HepG2 (cell line): ENCODE results near the gene WNK4. TPM values are rescaled to one million over a fixed set of nuclear protein-coding genes. Genes with fewer than 3 reads are reported as not detected.

ENCODE experiments used
- ASH2L ChIP-seq: fragments of 300-600, 200-600 bp; sonication (generic); IDR thresholded peaks from 2 replicates; pipeline ENCODE4 v1.7.0; 2017; ENCODE audit warnings: low read depth, mild to moderate bottlenecking, moderate library complexity, mixed read lengths, low read length; ENCODE audit not compliant: insufficient read length
- FOSL2 ChIP-seq: sonication (generic); formaldehyde crosslinking; IDR thresholded peaks from 2 replicates; pipeline ENCODE4 v1.4.0; 2020; ENCODE audit warnings: missing genetic modification reagents
- FOXC1 ChIP-seq: sonication (generic); formaldehyde crosslinking; IDR thresholded peaks from 2 replicates; pipeline ENCODE4 v1.8.0; 2022; ENCODE audit warnings: mild to moderate bottlenecking, missing genetic modification reagents, borderline replicate concordance
- JUN ChIP-seq: sonication (generic); formaldehyde crosslinking; IDR thresholded peaks from 2 replicates; pipeline ENCODE4 v1.4.0; 2020; ENCODE audit warnings: mild to moderate bottlenecking, missing genetic modification reagents
- MLXIP ChIP-seq: sonication (generic); formaldehyde crosslinking; IDR thresholded peaks from 2 replicates; pipeline ENCODE4 v1.9.0; 2021; ENCODE audit warnings: missing genetic modification reagents, borderline replicate concordance
- PRDM10 ChIP-seq: sonication (generic); formaldehyde crosslinking; IDR thresholded peaks from 2 replicates; pipeline ENCODE4 v1.4.0; 2020; ENCODE audit warnings: low read depth, missing genetic modification reagents
- RXRB ChIP-seq: IDR thresholded peaks from 2 replicates; pipeline ENCODE4 v1.6.1; 2016; ENCODE audit warnings: borderline replicate concordance, missing genetic modification reagents, missing compliant biosample characterization
- USF2 ChIP-seq, 2 experiments: sonication (generic) in 1 of 2; formaldehyde crosslinking in 1 of 2; IDR thresholded peaks; 2 replicates each; pipeline versions ENCODE4 v1.5.1 to v1.6.1; 2011 to 2020; ENCODE audit warnings: borderline replicate concordance in 1 of 2, low read depth in 1 of 2, low read length in 1 of 2, mild to moderate bottlenecking in 1 of 2, missing genetic modification reagents in 1 of 2, moderate library complexity in 1 of 2
- YEATS4 ChIP-seq: sonication (generic); formaldehyde crosslinking; IDR thresholded peaks from 2 replicates; pipeline ENCODE4 v1.4.0; 2020; ENCODE audit warnings: missing genetic modification reagents, borderline replicate concordance
- ZC3H13 ChIP-seq: sonication (generic); formaldehyde crosslinking; IDR thresholded peaks from 2 replicates; pipeline ENCODE4 v1.8.1; 2023; ENCODE audit warnings: mild to moderate bottlenecking, missing genetic modification reagents, moderate library complexity
- ZMYM3 ChIP-seq: sonication (generic); formaldehyde crosslinking; IDR thresholded peaks from 2 replicates; pipeline ENCODE4 v1.5.1; 2020; ENCODE audit warnings: mild to moderate bottlenecking, missing genetic modification reagents
- ZNF430 ChIP-seq: sonication (generic); formaldehyde crosslinking; IDR thresholded peaks from 2 replicates; pipeline ENCODE4 v1.9.0; 2021; ENCODE audit warnings: mild to moderate bottlenecking, missing genetic modification reagents
- ZNF556 ChIP-seq: sonication (generic); formaldehyde crosslinking; IDR thresholded peaks from 2 replicates; pipeline ENCODE4 v1.4.0; 2020; ENCODE audit warnings: mild to moderate bottlenecking, missing genetic modification reagents, borderline replicate concordance
- ZNF569 ChIP-seq: sonication (generic); formaldehyde crosslinking; IDR thresholded peaks from 2 replicates; pipeline ENCODE4 v1.5.0; 2020; ENCODE audit warnings: mild to moderate bottlenecking, missing genetic modification reagents, moderate library complexity, borderline replicate concordance
- ZNF770 ChIP-seq: sonication (generic); formaldehyde crosslinking; IDR thresholded peaks from 2 replicates; pipeline ENCODE4 v1.5.0; 2020; ENCODE audit warnings: mild to moderate bottlenecking, missing genetic modification reagents
- polyA plus RNA-seq, 8 experiments: library from polyadenylated mRNA; depleted of rRNA in 3 of 8; stranded (reverse) in 7 of 8; unstranded in 1 of 8; fragments of >200 nt; fragmentation: Illumina TruSeq in 4 of 8; extraction: Trizol in 4 of 8; gene quantifications; 2 replicates each; pipeline versions ENCODE4 v1.2.1 to v1.2.3, GENCODE V29; 2011 to 2016; ENCODE audit warnings: low read depth in 4 of 8, missing spikeins in 1 of 8, mixed read lengths in 1 of 8; ENCODE audit not compliant: insufficient read depth in 1 of 8
- total RNA-seq, 5 experiments: library from RNA; depleted of rRNA; stranded (reverse); fragments of >200 nt; fragmentation: Illumina TruSeq; extraction: Trizol; gene quantifications; 2 replicates each; pipeline ENCODE4 v1.2.3, GENCODE V29; 2016; ENCODE audit warnings: low read depth in 1 of 5

Gene WNK4
- total and polyA plus RNA-seq, 2 of the 13 experiments (the other 11 are each of a cell fraction or from before 2014, with no cell fraction given), result 2.7 to 13.7 TPM

- peak; percentile 35; the same call in 1 of the 2 replicates for TF ChIP-seq ZNF770
- TF ChIP-seq ZMYM3 (CRISPR knock-in tag), result no peak
- 0 out of 2 replicates have a peak, but pooled peaks have one; percentile 66 for TF ChIP-seq ZNF556 (CRISPR knock-in tag)
- TF ChIP-seq FOXC1 (CRISPR knock-in tag), result peak; percentile 19; the same call in 1 of the 2 replicates
- TF ChIP-seq ZC3H13, result 0 out of 2 replicates have a peak, but pooled peaks have one; percentile 79
- TF ChIP-seq ZNF430, result no peak
- peak; percentile 51; the same call in 1 of the 2 replicates for TF ChIP-seq RXRB
- no peak for TF ChIP-seq ZNF569
- 0 out of 2 replicates have a peak, but pooled peaks have one; percentile 12 for TF ChIP-seq PRDM10 (CRISPR knock-in tag)
- TF ChIP-seq USF2 (IDR thresholded peaks at IDR 0.05; ENCODE audit: low read depth, low read length), result no peak
- no peak; the same call in 1 of the 2 replicates for TF ChIP-seq USF2 (CRISPR knock-in tag; IDR thresholded peaks at IDR 0.05; ENCODE audit: borderline replicate concordance)
- peak; percentile 38 for TF ChIP-seq FOSL2 (CRISPR knock-in tag)
- peak; percentile 37; the same call in 1 of the 2 replicates for TF ChIP-seq JUN (CRISPR knock-in tag)
- TF ChIP-seq YEATS4 (CRISPR knock-in tag), result no peak; the same call in 1 of the 2 replicates
- no peak for TF ChIP-seq MLXIP (CRISPR knock-in tag)
- TF ChIP-seq ASH2L, result peak; percentile 34
These were observed 16.9 kb downstream of the WNK4 start (continued) for GRCh38 chr17:42797067-42798007.
